RCC 7860 (cell line): ENCODE data around the gene IL17B.
A peak's percentile ranks its signal among the peaks of the same experiment; 100 is the strongest.

Experiments used
- DNase-seq: peaks from one replicate; pipeline ENCODE4 v3.0.0-alpha.2; 2015; ENCODE audit warnings: low spot score
- FAIRE-seq: peaks from 2 replicates; lab custom pipeline; 2012; peaks lifted over from hg19 to GRCh38; lab: Jason Lieb, UNC

Gene IL17B

DNA sequence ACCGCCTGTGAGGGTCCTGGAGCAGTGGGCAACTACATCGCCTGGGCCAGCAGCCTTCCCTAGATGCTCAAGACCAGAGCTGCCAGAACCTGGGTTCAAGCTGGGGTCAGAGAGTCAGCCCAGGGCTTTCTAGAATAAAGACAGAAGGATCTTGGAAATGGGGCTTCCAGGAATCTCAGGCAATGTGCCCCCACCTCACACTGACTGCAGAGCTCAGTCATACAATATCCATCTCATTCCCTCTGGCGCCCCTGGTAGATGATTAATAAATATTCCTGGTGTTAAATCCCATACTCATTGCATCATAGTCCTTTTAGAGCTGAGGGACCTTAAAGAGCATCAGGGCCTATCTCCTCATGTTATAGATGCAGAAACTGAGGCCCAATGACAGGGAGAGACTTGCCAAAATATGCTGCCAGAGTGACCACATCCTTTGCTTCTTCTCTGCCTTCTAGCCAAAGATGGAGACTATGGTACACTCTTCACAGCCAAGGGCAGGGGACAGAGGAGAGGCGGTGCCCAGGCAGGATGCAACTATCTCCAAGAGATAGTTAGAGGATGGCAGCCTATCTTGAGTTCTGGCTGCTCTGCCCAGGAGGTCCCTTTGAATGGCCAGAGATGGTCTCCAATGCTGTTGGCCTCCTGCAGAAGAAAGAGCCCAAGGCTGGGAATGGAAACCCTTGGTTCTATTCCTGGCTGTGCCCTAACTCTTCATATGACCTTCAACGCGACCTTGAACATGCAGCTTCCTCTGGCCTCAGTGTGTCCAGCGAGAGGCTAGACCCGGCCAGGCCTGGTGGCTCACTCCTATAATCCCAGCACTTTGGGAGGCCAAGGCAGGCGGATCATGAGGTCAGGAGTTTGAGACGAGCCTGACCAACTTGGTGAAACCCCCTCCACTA is 36.2 kb upstream of the IL17B start:
- FAIRE-seq (peak; percentile 77), DNase-seq (peak; percentile 81)

DNA sequence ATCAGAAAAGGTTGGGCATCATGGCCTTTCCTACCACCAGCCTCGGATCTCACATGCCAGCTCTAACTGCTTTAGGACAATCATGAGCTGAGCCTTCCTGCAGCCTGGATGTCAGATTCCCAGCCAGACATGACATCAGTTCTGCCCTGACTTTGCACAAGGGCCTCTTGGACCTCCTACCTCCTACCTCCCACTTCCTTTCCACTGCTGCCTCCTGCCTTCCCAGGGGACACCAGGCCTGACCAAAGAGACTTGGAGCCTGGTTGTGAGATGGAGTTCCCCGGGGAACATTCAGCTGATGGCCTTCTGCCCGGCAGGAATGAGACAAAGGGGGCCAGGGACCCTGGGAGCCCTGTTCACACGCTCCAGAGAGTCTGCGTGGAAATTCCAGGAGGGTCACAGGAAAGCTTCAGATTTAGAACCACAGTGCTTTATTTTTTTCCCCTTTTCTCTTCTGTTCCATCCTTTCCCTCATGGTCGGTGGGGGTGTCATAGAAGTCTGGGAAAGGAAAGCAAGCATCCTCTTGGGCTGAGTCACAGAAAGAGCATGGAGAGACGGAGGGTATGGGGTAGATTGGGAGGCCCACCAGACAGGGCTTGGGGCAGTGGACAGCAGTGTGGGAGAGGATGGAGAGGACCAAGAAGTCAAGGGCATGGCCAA is 35.4 kb upstream of the IL17B start:
- DNase-seq, result peak; percentile 54
- no peak for FAIRE-seq

DNA sequence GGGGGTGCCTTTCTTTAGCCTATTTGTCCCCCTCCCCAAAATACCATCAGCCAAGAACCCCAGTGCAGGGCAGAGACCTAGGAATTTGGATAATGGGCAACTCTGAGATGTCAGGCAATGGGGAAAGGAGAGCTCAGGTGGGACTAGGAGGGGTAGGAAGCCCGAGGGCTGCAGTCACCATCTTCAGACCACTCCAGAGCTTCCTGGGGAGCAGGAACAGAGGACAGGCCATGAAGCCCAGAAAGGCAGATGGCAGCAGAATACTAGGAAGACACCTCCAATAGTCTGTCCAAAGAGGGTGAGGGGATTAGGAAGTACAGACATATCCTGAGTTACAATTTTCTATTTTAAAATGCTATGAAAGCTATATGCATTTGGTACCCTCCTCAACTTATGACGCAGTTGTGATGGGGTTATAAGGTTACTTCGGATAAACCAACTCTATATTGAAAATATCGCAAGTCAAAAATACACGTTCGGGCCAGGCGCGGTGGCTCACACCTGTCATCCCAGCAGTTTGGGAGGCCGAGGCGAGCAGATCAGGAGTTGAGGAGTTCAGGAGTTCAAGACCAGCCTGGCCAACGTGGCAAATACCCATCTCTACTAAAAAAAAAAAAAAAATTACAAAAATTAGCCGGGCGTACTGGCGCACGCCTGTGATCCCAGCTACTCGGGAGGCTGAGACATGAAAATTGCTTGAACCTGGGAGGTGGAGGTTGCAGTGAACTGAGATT is 34.6 kb upstream of the IL17B start:
- no peak for FAIRE-seq
- no peak for DNase-seq

DNA sequence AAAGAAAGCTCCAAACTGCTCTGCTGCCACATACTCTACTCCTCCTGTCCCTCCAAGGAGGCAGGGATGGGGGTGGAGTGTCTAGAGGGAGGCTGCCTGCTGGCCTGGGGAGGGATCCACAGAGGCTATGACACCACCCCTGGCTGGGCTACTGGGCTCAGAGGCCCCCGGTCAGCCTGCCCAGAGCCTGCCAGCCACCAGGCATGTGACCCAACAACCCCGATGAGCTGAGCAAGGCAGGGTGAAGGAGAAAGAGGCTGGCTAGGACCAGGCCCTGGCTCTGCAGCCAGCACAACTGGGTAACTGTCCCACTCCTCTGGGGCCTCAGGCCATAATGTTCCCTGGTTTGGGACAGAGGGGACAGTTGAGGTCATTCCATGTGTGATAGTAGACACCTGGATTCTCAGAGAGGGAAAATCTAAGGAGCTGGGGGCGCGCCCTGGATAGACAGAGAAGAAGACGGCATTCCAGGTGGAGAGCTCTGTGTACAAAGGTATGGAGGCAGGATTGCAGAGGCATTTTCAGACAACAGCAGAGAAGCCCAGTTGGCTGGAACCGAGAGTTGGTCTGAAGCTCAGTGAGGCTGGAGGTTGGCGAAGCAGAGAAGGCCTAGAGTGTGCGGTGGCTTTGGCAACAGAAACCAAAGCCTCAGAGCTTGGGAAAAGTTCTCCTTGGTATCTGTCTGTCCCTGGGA is 33.8 kb upstream of the IL17B start:
- DNase-seq, result peak; percentile 11
- FAIRE-seq, result no peak

DNA sequence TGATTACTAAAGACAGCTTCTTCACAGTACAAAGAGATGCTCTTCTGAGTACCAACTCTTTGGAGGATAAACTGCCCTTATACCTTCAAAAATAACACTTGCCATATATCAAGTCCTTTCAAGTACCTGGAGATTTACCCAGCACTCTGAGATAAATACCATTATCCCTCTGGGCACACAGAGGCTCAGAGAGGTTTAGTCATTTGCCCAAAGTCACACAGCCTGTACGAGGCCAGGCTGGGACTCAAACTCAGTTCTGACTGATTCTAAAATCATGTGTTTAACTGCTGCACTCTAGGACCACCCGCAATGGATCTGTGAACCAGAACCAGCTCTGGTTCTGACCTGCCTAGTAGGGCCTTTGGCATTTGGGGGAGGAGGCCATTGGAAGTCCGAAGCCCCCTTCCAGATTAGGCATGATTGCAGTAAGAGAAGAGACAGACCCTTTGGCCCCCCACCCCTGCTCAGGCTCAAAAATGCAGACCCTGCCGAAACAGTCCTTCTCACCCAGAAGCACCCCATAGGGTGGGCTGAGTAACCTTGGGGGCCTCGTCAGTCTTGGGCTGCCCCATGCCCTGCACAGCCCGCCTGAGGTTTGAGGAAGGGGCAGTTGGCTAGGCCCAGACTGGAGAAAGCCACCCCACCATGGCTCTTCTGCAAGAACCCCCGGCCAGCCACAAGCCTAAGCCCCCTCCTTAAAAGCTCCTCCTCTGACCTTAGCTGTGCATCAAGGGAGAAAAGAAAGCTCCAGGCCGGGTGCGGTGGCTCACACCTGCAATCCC is 32.8 kb upstream of the IL17B start:
- DNase-seq (no peak), FAIRE-seq (no peak)

DNA sequence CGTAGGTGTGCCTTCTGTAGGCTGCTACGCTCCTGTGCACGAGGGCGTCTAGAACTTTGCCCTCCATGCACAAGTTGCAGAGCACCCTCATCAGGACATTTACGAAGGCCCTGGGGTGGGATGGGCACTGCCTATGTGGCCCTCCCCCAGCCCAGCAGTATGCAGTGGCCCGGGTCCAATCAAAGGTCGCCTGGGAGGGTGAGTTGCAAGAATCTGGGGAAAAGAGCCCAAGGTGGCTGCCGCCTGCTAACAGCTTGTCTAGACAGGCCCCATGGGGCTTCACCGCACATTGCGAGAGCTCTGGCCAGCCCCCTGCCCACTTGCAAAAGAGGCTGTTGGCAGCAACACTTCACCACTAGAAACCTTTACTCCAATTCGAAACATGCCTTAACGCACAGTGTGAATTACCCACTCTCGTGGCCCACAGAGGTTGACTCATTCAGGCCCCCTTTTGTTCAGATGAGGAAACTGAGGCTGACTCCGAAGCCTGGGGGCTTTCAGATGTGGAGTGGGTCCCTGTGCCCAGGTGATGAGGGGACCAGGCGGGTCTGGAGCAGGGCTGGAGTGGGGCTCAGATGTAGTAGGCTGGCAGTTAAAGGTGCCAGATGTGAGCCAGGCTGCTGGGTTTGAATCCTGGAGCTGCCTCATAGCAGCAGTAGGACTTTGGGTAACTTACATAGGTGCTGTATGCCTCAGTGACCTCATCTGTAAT is 31.8 kb upstream of the IL17B start:
- FAIRE-seq (no peak), DNase-seq (no peak)

DNA sequence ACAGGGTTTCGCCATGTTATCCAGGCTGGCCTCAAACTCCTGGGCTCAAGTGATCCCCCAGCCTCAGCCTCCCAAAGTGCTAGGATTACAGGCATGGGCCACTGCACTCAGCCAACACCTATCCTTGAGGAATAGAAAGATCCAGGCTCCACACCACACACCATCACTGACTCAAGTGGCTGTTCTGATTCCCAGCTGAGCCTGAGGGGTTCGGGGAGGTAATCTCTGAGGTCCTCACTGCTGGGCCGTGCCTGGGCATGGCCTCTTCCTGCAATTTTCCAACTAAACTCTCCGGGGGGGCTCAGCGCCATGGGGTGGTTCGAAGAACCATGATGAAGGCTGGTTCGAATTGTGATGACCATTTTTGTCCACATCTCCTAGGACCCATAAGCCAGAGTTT is 31.0 kb upstream of the IL17B start:
- no peak for FAIRE-seq
- DNase-seq, result no peak

DNA sequence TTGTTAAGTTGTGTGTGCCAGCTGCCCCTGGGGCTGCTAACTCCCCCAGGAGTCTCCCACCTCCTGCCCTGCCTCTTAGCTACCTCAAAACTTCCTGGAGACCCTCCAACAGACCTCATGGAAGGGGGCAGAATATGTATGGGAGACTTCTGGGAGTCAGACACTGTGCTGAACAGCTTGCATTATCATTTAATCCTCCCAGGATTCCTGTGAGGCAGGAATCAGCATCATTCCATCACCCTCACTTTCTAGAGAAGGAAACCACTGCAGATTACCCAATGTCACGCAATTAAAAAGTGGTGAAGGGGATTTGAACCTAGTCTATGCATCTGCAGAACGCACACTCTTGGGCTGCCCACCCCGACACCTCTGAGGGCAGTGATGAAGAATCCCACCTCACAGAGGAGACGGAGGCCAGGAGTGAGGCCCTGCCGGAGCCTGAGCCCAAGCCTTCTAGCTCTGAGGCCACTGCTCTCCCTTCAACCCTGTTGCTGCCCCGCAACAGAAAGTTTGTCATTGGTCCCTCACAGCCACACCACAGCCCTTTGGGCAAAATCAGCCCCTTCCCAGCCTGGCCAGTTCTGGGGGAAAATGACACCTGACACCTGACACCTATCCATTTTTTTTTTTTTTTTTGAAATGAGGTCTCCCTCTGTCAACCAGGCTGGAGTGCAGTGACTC is 30.3 kb upstream of the IL17B start:
- FAIRE-seq, result no peak
- DNase-seq, result no peak

DNA sequence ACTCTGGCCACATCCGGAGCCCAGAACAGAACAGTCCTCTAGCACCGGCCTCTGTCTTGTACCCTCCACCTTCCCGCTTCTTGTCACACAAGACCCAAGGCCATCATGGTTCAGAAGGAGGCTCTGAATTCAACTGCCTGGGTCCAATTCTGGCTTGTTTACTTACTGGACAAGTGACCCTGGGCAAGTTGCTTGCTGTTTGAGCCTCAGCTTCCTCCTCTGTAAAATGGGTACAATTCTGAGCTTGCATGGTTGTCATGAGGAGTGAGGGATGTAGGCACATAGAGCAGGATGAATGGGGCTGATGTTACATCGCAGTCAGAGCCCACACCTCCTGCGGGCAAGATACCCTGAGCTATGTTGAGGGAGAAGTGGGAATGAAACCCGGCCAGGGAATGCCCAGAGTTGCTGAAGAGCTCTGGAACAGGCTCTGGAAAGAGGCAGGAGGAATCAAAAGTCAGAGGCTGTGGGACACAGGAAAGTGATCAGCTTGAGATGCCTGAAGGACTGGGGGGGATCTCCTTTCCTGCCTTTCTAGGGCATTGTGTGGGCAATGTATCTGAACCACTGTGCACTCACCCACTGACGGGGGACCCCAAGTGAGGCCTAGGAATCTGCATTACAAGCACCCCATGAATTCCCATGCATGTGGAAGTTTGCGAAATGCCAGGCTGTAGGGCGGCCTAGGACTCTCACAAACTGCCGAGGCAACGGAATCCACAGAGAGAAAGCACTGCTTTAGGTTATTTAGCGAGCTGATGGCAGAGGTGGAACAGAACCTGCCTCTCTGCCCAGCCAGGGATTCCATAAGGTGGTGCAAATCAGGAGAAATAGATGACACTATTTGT is 29.4 kb upstream of the IL17B start:
- no peak for DNase-seq
- no peak for FAIRE-seq

DNA sequence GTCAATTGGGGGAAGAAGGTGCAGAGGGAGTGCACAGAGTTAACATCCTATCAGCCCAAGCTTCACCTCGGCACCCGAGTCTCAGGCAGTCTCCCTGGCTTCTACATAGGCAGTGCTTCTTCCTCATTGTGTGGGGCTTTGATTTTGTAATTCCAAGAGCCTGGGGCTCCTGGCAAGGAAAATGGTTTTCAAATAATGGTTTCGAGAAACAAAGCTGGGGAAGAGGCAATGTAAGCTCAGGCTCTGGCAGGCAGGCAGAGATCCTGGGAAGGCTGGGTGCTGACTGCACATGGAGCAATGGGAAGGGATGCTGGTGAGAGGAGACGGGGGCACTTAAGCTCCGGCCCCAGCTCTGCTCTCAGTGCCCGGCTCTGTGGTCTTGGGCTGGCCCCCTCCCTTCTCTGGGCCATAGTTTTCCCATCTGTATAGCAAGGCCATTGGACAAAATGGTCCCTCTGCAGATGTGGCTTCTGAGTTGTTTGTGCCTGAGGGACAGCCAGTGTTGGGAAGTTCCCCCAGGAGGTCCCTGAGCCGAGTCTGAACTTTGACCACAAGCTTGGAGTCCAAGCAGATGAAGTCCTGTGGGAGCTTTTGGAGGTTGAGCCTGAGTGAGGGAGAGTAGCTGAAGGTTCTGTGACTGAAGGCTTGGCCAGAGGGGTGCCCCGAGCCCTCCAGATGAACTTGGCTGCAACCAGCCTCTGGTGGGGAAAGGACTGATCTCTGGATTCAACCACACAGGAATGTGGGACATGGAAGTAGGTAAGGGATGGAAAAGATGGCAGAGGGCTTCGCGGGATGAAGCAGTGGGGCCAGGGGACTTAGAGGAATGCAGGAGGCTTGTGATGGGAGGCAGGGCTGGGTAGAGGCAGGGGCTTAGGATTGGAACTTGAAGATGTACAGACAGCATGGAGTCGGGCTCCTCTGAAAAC is 28.5 kb upstream of the IL17B start:
- DNase-seq (no peak), FAIRE-seq (no peak)

DNA sequence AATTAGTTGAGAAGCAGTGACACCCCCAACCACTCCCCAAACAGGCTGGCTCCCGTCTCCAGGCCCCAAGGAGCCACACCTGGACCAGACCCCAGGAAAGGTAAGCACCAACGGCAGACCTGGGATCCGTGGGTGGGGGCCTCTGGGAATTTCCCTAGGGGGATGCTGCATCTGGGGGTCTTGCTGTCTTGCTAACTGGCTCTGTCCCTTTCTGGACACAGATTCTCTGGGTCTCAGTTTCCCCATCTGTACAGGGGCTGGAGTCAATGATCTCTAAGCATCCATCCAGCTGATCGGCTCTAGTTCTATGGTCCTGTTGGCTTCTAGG is 27.9 kb upstream of the IL17B start:
- no peak for FAIRE-seq
- DNase-seq, result no peak

DNA sequence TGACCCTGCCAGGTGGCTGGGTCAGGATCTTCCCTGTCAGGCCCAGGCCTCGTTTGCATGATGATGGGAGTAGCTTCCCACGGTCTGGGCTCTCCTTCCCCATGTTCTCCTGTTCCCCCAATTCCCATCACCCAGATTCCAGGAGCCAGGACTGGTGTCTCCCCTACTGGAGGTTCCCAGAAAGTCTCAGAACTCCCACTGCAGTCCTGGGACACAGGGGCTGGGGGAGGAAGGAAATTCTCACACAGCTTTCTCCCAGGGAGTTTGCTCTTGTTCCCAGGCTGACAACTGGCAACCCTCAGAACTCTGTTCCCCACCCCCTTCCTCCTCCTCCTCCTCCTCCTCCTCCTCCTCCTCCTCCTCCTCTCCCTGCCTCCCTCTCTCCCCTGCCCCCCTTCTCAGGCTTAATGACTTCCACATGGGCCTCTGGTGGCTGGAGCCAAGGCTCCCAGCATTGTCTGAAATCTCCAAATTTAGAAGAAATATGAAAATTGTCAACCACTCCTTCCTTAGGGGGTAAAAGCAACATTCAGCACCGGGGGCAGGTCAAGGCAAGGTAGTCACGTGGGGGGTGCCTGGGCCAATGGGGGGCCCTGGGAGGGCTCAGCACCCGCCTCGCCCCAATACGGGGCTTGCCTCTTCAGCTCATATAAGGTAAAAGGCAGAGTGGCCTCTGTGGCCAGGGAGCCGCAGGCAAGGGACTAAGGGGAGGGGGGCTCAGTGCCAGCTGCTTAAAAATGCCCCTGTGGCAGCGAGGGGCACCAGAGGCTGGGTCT is 27.3 kb upstream of the IL17B start:
- FAIRE-seq (no peak), DNase-seq (no peak)

DNA sequence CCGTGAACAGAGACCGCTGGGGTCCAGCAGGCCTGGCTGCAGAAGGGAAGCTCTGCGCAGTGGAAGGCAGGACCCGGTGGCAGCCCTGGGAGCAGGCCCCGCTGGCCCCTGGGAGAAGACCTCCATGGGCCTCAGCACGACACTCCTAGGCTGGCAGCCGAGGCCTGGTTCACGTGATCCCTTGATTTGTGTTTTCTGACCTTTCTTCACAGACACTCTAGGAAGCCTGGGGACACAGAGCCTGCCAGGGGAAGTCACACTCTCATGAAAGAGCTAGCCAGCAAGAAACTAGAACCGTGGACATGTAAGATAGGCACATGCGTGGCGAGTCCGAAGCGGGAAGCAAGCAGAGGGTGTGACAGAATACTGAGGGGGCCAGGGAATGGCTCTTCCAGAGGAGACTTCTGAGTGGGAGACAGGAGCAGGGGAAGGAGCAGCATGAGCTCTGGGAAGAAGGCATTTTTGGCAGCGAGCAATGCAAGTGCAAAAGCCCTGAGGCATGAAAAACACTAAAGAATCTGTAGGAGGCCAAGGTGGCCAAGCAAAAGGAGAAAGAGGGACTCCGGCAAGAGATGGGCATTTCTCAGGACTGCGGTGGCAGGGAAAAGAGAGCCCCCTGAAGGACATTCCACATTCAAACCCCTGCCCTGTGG is 26.6 kb upstream of the IL17B start:
- DNase-seq (no peak), FAIRE-seq (no peak)

DNA sequence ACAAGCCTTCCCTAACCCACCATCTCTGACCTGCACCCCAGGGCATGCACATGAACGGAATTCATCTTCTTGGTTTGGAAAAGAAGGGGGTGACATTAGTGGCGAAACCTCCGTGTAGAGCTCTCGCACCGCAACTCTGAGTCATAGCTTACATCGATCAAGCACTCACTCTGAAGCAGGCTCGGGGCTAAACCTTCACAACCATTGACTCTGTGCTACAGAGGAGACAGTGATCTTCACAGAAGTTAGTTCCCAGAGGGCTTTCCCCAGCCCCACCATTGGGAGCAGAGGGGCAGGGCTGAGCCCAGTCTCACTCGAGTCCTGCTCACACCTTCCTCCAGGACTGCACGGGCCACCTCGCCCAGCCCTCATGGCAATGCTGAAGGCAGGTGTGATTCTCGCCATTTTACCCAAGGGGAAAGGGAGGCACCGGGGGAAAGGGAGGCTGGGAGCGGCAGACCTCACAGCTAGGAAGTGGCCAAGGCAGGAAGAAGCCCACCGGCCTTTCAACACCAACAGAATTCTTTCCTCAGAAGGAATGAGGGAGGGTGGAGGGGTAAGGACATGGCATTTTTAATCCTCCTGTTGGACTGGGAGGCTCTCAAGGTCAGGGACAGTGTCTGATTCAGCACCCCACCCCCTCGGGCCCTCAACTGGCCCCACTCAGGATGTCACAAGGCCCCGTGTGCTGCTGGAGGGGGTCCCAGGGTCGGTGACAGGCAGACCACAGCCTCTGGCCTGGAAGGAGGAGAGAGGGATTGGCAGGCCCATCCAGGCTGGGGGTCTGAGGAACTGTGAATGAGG is 25.9 kb upstream of the IL17B start:
- DNase-seq, result peak; percentile 59
- peak; percentile 67 for FAIRE-seq
